RWPE1 (cell line): ENCODE measurements around the gene SETBP1.
"Not testable (repeated sequence)": the region's sequence is repeated elsewhere in the genome, so short reads cannot be mapped to it uniquely, and the experiment has no call there.

ENCODE experiments used
- CTCF ChIA-PET: fragments of 350-600 bp; sonication (Branson Sonifier 250); formaldehyde crosslinking; extraction: SDS; loops from one replicate; lab custom pipeline; 2021; lab: Yijun Ruan, JAX
- POLR2A ChIA-PET: fragments of 400-600 bp; formaldehyde crosslinking; extraction: SDS; loops from one replicate; lab custom pipeline; 2020; ENCODE audit warnings: antibody characterized with exemption; ENCODE audit not compliant: low non-redundant PET; lab: Yijun Ruan, JAX
- DNase-seq: peaks from one replicate; pipeline ENCODE4 v3.0.0; 2012; ENCODE audit warnings: low spot score
- H3K27ac ChIP-seq: fragments of 450-650 bp; 2 replicates; pipeline ENCODE4 v1.5.1; 2017
- CTCF ChIP-seq: fragments of 450-650 bp; conservative IDR thresholded peaks from 2 replicates; pipeline ENCODE4 v1.5.1; 2017; ENCODE audit warnings: low read depth, mild to moderate bottlenecking

SETBP1 gene

GRCh38 chr18:44799382-44799906, 118.8 kb downstream of the SETBP1 start:
- no peak for TF ChIP-seq CTCF
- no peak for DNase-seq
- CTCF ChIA-PET: interaction anchor here (0.6 kb wide), 1 partner anchor 33 kb away, joined by 3 read pairs; no protein-coding TSS in a partner anchor
- POLR2A ChIA-PET: no interaction called here
- no peak overlapping the region for H3K27ac ChIP-seq

DNA sequence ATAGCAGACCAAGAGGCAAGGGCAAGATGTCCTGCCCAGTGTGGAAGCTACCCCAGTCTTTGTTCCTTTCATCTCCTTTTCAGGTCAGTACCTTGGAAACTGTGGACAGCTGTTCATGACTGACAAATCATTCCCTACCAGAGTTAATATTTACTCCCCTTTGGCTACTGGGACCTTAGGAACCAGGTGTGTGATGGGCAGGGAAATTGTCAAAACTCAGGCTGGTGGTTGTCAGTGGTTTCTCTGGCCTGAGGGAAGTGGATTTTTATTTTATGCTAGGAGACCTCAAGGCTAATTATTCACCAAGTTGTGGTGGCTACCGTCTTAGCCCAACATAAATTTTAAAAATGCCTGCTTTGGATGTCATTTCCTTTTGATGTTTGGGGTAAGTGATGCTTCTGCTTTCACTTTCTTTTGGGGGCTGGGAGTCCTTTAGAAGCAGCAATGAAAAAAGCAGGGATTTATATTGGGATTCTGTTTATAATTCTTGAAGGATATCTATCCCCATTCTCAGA, 119.3 kb downstream of the SETBP1 start:
- CTCF ChIA-PET: interaction anchor here (0.6 kb wide), 1 partner anchor 33 kb away, joined by 3 read pairs; no protein-coding TSS in a partner anchor
- POLR2A ChIA-PET: no interaction called here

GRCh38 chr18:44800766-44801165, 120.1 kb downstream of the SETBP1 start:
- H3K27ac ChIP-seq, CTCF ChIA-PET, POLR2A ChIA-PET, DNase-seq: not testable (repeated sequence)

More for the DNA sequence above, 119.3 kb downstream of the SETBP1 start:
- no peak for DNase-seq
- no peak overlapping the region for H3K27ac ChIP-seq
- TF ChIP-seq CTCF: no peak

DNA sequence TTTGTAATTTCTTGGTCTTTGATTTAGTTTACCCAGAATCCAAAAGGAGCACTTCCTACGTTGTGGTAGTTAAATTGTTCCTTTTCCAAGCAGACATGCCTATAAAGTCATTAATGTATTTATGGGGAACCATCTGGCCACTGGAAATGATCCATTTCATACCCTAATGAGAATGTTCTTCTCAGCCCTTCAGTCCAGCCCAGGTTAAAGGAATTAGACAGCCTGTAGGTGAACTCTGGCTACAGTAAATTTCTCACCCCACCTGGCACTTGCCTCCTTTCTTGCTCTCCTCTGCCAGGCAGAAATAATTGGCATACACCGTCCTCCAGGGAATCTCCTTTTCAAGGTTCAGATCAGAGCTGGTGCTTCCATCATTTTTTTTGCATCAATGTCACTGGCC, 121.1 kb downstream of the SETBP1 start:
- ChIA-PET POLR2A (no interaction called here), CTCF (no interaction called here)
- no peak for DNase-seq
- no peak for TF ChIP-seq CTCF
- H3K27ac ChIP-seq: no peak overlapping the region

DNA sequence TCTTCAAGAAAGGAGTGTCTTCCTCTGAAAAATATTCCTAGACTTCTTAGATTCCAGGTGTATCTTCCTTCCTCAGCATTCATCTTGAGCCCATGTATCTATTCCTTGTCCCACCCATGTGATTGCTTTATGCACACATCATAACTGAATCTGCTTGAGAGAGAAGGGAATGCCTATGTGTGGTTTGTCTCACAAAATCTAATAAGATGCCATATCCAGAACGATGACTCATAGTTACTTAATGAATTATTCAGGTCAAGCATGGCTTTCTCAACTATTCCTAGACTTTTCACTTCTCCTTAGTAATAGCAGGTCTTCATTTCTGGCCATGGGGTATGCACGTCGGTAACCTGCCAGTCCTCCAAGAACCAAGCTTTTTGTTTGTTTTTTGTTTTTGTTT, 121.8 kb downstream of the SETBP1 start:
- H3K27ac ChIP-seq: no peak overlapping the region
- CTCF ChIA-PET: no interaction called here
- no peak for DNase-seq
- no peak for TF ChIP-seq CTCF
- POLR2A ChIA-PET: no interaction called here

- no peak overlapping the region for H3K27ac ChIP-seq
- no peak for TF ChIP-seq CTCF
- ChIA-PET CTCF (interaction anchor here (0.5 kb wide), 1 partner anchor 573 kb away, joined by 3 read pairs; no protein-coding TSS in a partner anchor), POLR2A (no interaction called here)
- DNase-seq: no peak
These were observed 122.4 kb downstream of the SETBP1 start for GRCh38 chr18:44803019-44803650.

DNA sequence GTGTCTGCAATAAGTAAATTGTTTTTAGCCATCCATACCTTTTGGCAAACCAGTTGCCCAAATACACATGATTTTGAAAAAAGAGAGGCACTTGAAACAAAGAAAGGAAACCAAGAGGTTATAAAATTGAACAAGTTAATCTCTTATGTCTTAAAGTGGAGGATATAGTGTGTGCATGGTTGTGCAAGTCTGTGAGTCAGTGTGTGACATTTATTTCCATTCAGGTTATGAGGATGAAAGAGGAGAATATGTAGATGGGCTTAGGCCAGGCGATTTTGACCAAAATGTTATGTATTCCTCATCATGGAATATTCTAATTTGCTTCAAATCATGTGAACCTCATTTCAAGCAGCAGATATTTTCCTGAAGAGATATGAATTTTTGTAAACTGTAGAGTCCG, 123.3 kb downstream of the SETBP1 start:
- ChIA-PET POLR2A (no interaction called here), CTCF (no interaction called here)
- no peak for DNase-seq
- H3K27ac ChIP-seq: no peak overlapping the region
- no peak for TF ChIP-seq CTCF
